IMR-90 (cell line): Measurements from ENCODE around the gene ARHGAP32. TPM values are rescaled to one million over a fixed set of nuclear protein-coding genes. Genes with fewer than 3 reads are reported as not detected.
A peak's percentile ranks its signal among the peaks of the same experiment; 100 is the strongest.

ENCODE experiments used
- ATAC-seq: fragments of 200-7000 bp; cut with Tn5 transposase; 2 replicates; pipeline ENCODE4 v1.9.1; 2020; ENCODE audit warnings: low read depth, mild to moderate bottlenecking, moderate library complexity
- BruUV-seq: library from RNA; stranded (reverse); fragments of 400-500 nt; replicated peaks from 2 replicates; lab custom pipeline; 2021; lab: Mats Ljungman, UMichigan
- CTCF ChIA-PET: fragments of 300-600 bp; formaldehyde crosslinking; extraction: SDS; loops from one replicate; lab custom pipeline; 2021; ENCODE audit warnings: antibody characterized with exemption; lab: Yijun Ruan, JAX
- POLR2A ChIA-PET: fragments of 300-600 bp; sonication (Branson Sonifier 250); formaldehyde crosslinking; loops from one replicate; lab custom pipeline; 2022; ENCODE audit warnings: antibody characterized with exemption; ENCODE audit not compliant: unreplicated experiment; lab: Charles Lee
- DNase-seq: peaks from one replicate; pipeline ENCODE4 v3.0.0; 2013
- H2AFZ ChIP-seq: replicated peaks from 2 replicates; pipeline ENCODE3; 2013; ENCODE audit warnings: low read length, mild to moderate bottlenecking; ENCODE audit not compliant: poor library complexity
- H2AK5ac ChIP-seq: 2 replicates; pipeline ENCODE4 v1.6.1; 2013; ENCODE audit warnings: low read depth, low read length, inconsistent platforms
- H2AK9ac ChIP-seq: replicated peaks from 2 replicates; pipeline ENCODE3; 2013; ENCODE audit warnings: mild to moderate bottlenecking, low read depth, low read length, moderate library complexity; ENCODE audit not compliant: poor library complexity
- H2BK120ac ChIP-seq: 2 replicates; pipeline ENCODE4 v1.6.1; 2013; ENCODE audit warnings: low read depth, low read length, inconsistent platforms
- H2BK15ac ChIP-seq: 3 replicates; pipeline ENCODE4 v1.6.1; 2013; ENCODE audit warnings: low read depth, low read length, inconsistent platforms
- H2BK20ac ChIP-seq: 2 replicates; pipeline ENCODE4 v1.6.1; 2013; ENCODE audit warnings: low read depth, mild to moderate bottlenecking, inconsistent platforms, low read length, moderate library complexity
- H2BK5ac ChIP-seq: 2 replicates; pipeline ENCODE4 v1.6.1; 2013; ENCODE audit warnings: mild to moderate bottlenecking, low read depth, low read length, inconsistent platforms; ENCODE audit not compliant: poor library complexity, severe bottlenecking
- H3K14ac ChIP-seq: replicated peaks from 2 replicates; pipeline ENCODE4 v1.6.1; 2013; ENCODE audit warnings: low read depth, low read length, inconsistent platforms
- H3K18ac ChIP-seq: 2 replicates; pipeline ENCODE4 v1.6.1; 2013; ENCODE audit warnings: low read depth, low read length, control low read depth
- H3K23ac ChIP-seq: 2 replicates; pipeline ENCODE4 v1.6.1; 2013; ENCODE audit warnings: low read depth, low read length, inconsistent platforms
- H3K27ac ChIP-seq: 2 replicates; pipeline ENCODE4 v1.5.1; 2013; ENCODE audit warnings: mild to moderate bottlenecking, control low read depth, low read length; ENCODE audit not compliant: insufficient read depth
- H3K27me3 ChIP-seq: 2 replicates; pipeline ENCODE4 v1.6.1; 2013; ENCODE audit warnings: low read length; ENCODE audit not compliant: control insufficient read depth, insufficient read depth
- H3K36me3 ChIP-seq: 2 replicates; pipeline ENCODE4 v1.6.1; 2013; ENCODE audit warnings: low read length, mixed read lengths; ENCODE audit not compliant: control insufficient read depth, insufficient read depth
- H3K4ac ChIP-seq: 2 replicates; pipeline ENCODE4 v1.6.1; 2013; ENCODE audit warnings: low read depth, low read length, inconsistent platforms
- H3K4me1 ChIP-seq: 2 replicates; pipeline ENCODE4 v1.6.1; 2013; ENCODE audit warnings: low read length, mixed read lengths; ENCODE audit not compliant: control insufficient read depth, insufficient read depth
- H3K4me2 ChIP-seq: 2 replicates; pipeline ENCODE4 v1.6.1; 2013; ENCODE audit warnings: low read depth, mild to moderate bottlenecking, control low read depth, low read length, moderate library complexity
- H3K4me3 ChIP-seq: 2 replicates; pipeline ENCODE4 v1.5.1; 2013; ENCODE audit warnings: low read depth, mild to moderate bottlenecking, control low read depth, low read length, moderate library complexity; ENCODE audit not compliant: insufficient read depth
- H3K56ac ChIP-seq: 2 replicates; pipeline ENCODE4 v1.6.1; 2013; ENCODE audit warnings: low read length, inconsistent platforms; ENCODE audit not compliant: insufficient read depth; ENCODE audit errors: extremely low read depth
- H3K79me1 ChIP-seq, 2 experiments: 2 replicates each; pipeline ENCODE4 v1.6.1; 2013; ENCODE audit warnings: low read length in 2 of 2, inconsistent platforms in 1 of 2, low read depth in 1 of 2
- H3K9ac ChIP-seq: 2 replicates; pipeline ENCODE4 v1.6.1; 2013; ENCODE audit warnings: low read depth, low read length, control low read depth
- H3K9me1 ChIP-seq: 2 replicates; pipeline ENCODE4 v1.6.1; 2013; ENCODE audit warnings: low read length, inconsistent platforms; ENCODE audit not compliant: insufficient read depth
- H3K9me3 ChIP-seq: 2 replicates; pipeline ENCODE4 v1.6.1; 2013; ENCODE audit warnings: low read length; ENCODE audit not compliant: control insufficient read depth, insufficient read depth
- H4K20me1 ChIP-seq: 2 replicates; pipeline ENCODE4 v1.6.1; 2013; ENCODE audit warnings: low read length, inconsistent platforms; ENCODE audit not compliant: insufficient read depth
- H4K5ac ChIP-seq: 2 replicates; pipeline ENCODE4 v1.6.1; 2013; ENCODE audit warnings: mild to moderate bottlenecking, low read depth, low read length, control low read depth
- H4K8ac ChIP-seq, 2 experiments: 2 replicates each; pipeline ENCODE4 v1.6.1; 2013; ENCODE audit warnings: low read depth in 2 of 2, low read length in 2 of 2, control low read depth in 1 of 2, inconsistent platforms in 1 of 2
- H4K91ac ChIP-seq: 2 replicates; pipeline ENCODE4 v1.6.1; 2013; ENCODE audit warnings: low read depth, low read length, inconsistent platforms; ENCODE audit not compliant: insufficient read depth
- CEBPB ChIP-seq: IDR thresholded peaks from 2 replicates; pipeline ENCODE4 v1.6.1; 2012; ENCODE audit warnings: low read depth, low read length, improper control_type of control experiment
- CHD1 ChIP-seq: IDR thresholded peaks from 2 replicates; pipeline ENCODE4 v1.6.1; 2012; ENCODE audit warnings: low read depth, low read length, improper control_type of control experiment
- ELK1 ChIP-seq: fragments of 150-350 bp; IDR thresholded peaks from 2 replicates; pipeline ENCODE4 v1.6.1; 2016; ENCODE audit warnings: low read depth, mild to moderate bottlenecking, low read length, moderate library complexity, borderline replicate concordance
- FOS ChIP-seq: fragments of 150-350 bp; IDR thresholded peaks from 2 replicates; pipeline ENCODE4 v1.6.1; 2016; ENCODE audit warnings: low read depth, low read length
- MAFK ChIP-seq: IDR thresholded peaks from 2 replicates; pipeline ENCODE4 v1.6.1; 2012; ENCODE audit warnings: low read depth, low read length, improper control_type of control experiment
- MAZ ChIP-seq: IDR thresholded peaks from 2 replicates; pipeline ENCODE4 v1.6.1; 2012; ENCODE audit warnings: low read depth, mild to moderate bottlenecking, low read length, improper control_type of control experiment, moderate library complexity, borderline replicate concordance
- RFX5 ChIP-seq: IDR thresholded peaks from 2 replicates; pipeline ENCODE4 v1.8.0; 2012; ENCODE audit warnings: low read depth, mild to moderate bottlenecking, low read length, moderate library complexity
- WGBS, 2 experiments: methylation state at CpG; one replicate each; pipeline versions ENCODE4 v1.1.5 to v1.1.7; 2013; ENCODE audit warnings: missing lambda C conversion rate in 2 of 2; ENCODE audit not compliant: insufficient read length in 1 of 2; ENCODE audit errors: extremely low coverage in 2 of 2; 5-methylcytosine and 5-hydroxymethylcytosine counted together
- dilution Hi-C: fragments of 300-500 bp; cut with HindIII; formaldehyde crosslinking; loops from one replicate; pipeline ENCODE4 v1.14.3; 2018; ENCODE audit warnings: low sequenced_read_pairs; ENCODE audit not compliant: unreplicated experiment
- in situ Hi-C: fragments of 300-500 bp; cut with MboI; formaldehyde crosslinking; loops from 3 replicates; pipeline ENCODE4 v1.14.3; 2019; ENCODE audit warnings: low sequenced_read_pairs, inconsistent platforms, mixed read lengths
- intact Hi-C: fragments of 100-400 bp; cut with micrococcal nuclease; formaldehyde crosslinking; loops from 2 replicates; pipeline ENCODE4 v1.10.0; 2022
- polyA plus RNA-seq, 3 experiments: library from polyadenylated mRNA; depleted of rRNA; stranded (reverse); fragments of >200 nt; gene quantifications; 2 replicates each; pipeline ENCODE4 v1.2.3, GENCODE V29; 2012; ENCODE audit warnings: low replicate concordance in 1 of 3
- total RNA-seq: library from RNA; depleted of rRNA; stranded (reverse); fragments of >200 nt; gene quantifications from 2 replicates; pipeline ENCODE4 v1.2.3, GENCODE V29; 2012
- TF ChIP-seq, protein P1 (sequence below): conservative IDR thresholded peaks from 2 replicates; pipeline ENCODE4 v1.5.1; 2012; ENCODE audit warnings: mild to moderate bottlenecking, low read depth, low read length, improper control_type of control experiment

Gene ARHGAP32
- total and polyA plus RNA-seq, 2 of the 4 experiments (the other 2 are of a cell fraction), result 4.1 to 8.4 TPM

GRCh38 chr11:129115652-129116586 lies 76.2 kb downstream of the ARHGAP32 start:
- ATAC-seq, result peak; percentile 83
- no peaks in the 10 kb centered on the region for H4K20me1 ChIP-seq
- peak overlapping the region; percentile 63 for H3K4me2 ChIP-seq
- no peak overlapping the region for H2BK20ac ChIP-seq
- no peak overlapping the region for H4K5ac ChIP-seq
- no TSS peak for BruUV-seq
- H2BK120ac ChIP-seq, result peak overlapping the region; percentile 1; the same call in 1 of the 2 replicates
- ChIA-PET POLR2A (no interaction called here), CTCF (interaction anchor here (1.4 kb wide), 1 partner anchor 11 kb away, joined by 3 read pairs; no protein-coding TSS in a partner anchor)
- intact Hi-C loops, result loop anchor here (2.0 kb wide), 1 partner anchor 583 kb away; no protein-coding TSS in a partner anchor
- no peak overlapping the region for H3K56ac ChIP-seq
- no CpG with 5 or more reads among the region's 2 CpGs for WGBS, 2 experiments
- H3K79me1 ChIP-seq, result no peaks in the 10 kb centered on the region
- no peaks in the 10 kb centered on the region for H3K27me3 ChIP-seq
- H3K9ac ChIP-seq, result no peak overlapping the region
- H2BK5ac ChIP-seq, result peak overlapping the region; percentile 64
- H3K9me3 ChIP-seq, result no peaks in the 10 kb centered on the region
- H3K36me3 ChIP-seq, result no peaks in the 10 kb centered on the region
- no peak overlapping the region for H3K23ac ChIP-seq
- peak; percentile 78 for DNase-seq
- H3K4me3 ChIP-seq, result no peak overlapping the region
- no peaks in the 10 kb centered on the region for H3K9me1 ChIP-seq
- H2AK5ac ChIP-seq, result 0 out of 2 replicates have a peak overlapping the region, but pooled peaks have one; percentile 20
- H3K4ac ChIP-seq, result no peak overlapping the region
- no peak overlapping the region for H2AFZ ChIP-seq
- peak; percentile 51; the same call in 1 of the 2 replicates for TF ChIP-seq CEBPB
- TF ChIP-seq ELK1, result no peak
- TF ChIP-seq FOS, result peak; percentile 64; the same call in 1 of the 2 replicates
- TF ChIP-seq RFX5, result no peak
- TF ChIP-seq MAZ, result no peak
- no peak for TF ChIP-seq MAFK
- TF ChIP-seq, protein P1, sequence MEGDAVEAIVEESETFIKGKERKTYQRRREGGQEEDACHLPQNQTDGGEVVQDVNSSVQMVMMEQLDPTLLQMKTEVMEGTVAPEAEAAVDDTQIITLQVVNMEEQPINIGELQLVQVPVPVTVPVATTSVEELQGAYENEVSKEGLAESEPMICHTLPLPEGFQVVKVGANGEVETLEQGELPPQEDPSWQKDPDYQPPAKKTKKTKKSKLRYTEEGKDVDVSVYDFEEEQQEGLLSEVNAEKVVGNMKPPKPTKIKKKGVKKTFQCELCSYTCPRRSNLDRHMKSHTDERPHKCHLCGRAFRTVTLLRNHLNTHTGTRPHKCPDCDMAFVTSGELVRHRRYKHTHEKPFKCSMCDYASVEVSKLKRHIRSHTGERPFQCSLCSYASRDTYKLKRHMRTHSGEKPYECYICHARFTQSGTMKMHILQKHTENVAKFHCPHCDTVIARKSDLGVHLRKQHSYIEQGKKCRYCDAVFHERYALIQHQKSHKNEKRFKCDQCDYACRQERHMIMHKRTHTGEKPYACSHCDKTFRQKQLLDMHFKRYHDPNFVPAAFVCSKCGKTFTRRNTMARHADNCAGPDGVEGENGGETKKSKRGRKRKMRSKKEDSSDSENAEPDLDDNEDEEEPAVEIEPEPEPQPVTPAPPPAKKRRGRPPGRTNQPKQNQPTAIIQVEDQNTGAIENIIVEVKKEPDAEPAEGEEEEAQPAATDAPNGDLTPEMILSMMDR, result no peak
- TF ChIP-seq CHD1, result no peak
- dilution Hi-C loops, result no loop called here
- H2BK15ac ChIP-seq, result 0 out of 3 replicates have a peak overlapping the region, but pooled peaks have one; percentile 4
- no peak overlapping the region for H2AK9ac ChIP-seq
- H3K14ac ChIP-seq, result no peak overlapping the region
- H4K91ac ChIP-seq, result no peak overlapping the region
- H3K27ac ChIP-seq, result peak overlapping the region; percentile 29; the same call in 1 of the 2 replicates
- H3K18ac ChIP-seq, result peak overlapping the region; percentile 13; the same call in 1 of the 2 replicates
- peaks cover 5% of the 10 kb centered on the region; the same call in 1 of the 2 replicates for H3K4me1 ChIP-seq
- in situ Hi-C loops, result loop anchor here (5.0 to 25.0 kb wide), 2 partner anchors 216 to 621 kb away; no protein-coding TSS in a partner anchor
- H4K8ac ChIP-seq, result peak overlapping the region in 1 of 2 experiments; percentile 27; a peak in 1 of 4 replicates
